Endothelial cell of umbilical vein (primary cell): ENCODE measurements around the gene DYNLL2. TPM values are rescaled to one million over a fixed set of nuclear protein-coding genes. Genes with fewer than 3 reads are reported as not detected.
"Not testable (repeated sequence)": the region's sequence is repeated elsewhere in the genome, so short reads cannot be mapped to it uniquely, and the experiment has no call there.

Experiments used
- BruUV-seq: library from RNA; stranded (reverse); fragments of 400-500 nt; replicated peaks from 2 replicates; lab custom pipeline; 2021; lab: Mats Ljungman, UMichigan
- CTCF ChIA-PET: fragments of 300-600, 350-600 bp; sonication (Branson Sonifier 250); formaldehyde crosslinking; loops from one replicate; lab custom pipeline; 2021; ENCODE audit warnings: antibody characterized with exemption, inconsistent platforms; lab: Charles Lee
- POLR2A ChIA-PET: fragments of 300-600, 350-600 bp; sonication (Branson Sonifier 250); formaldehyde crosslinking; loops from one replicate; lab custom pipeline; 2021; ENCODE audit warnings: antibody characterized with exemption, inconsistent platforms; lab: Charles Lee
- DNase-seq: peaks from one replicate; pipeline ENCODE4 v3.0.0-alpha.2; 2011; ENCODE audit warnings: low read depth, low spot score
- FAIRE-seq: peaks from 2 replicates; lab custom pipeline; 2011; peaks lifted over from hg19 to GRCh38; lab: Jason Lieb, UNC
- H2AFZ ChIP-seq: 2 replicates; pipeline ENCODE4 v1.6.0; 2012; ENCODE audit warnings: low read depth, low read length, control low read depth, inconsistent platforms
- H3K27ac ChIP-seq: 2 replicates; pipeline ENCODE4 v1.5.1; 2011; ENCODE audit warnings: low read depth, mild to moderate bottlenecking, control low read depth, low read length, moderate library complexity; ENCODE audit not compliant: insufficient read depth
- H3K27me3 ChIP-seq, 2 experiments: 2 replicates each; pipeline versions ENCODE4 v1.6.0 to v1.6.1; 2011; ENCODE audit warnings: low read length in 2 of 2, mixed read lengths in 1 of 2; ENCODE audit not compliant: control insufficient read depth in 2 of 2, insufficient read depth in 2 of 2
- H3K36me3 ChIP-seq, 2 experiments: 2 replicates in 1 of 2; 3 replicates in 1 of 2; pipeline ENCODE4 v1.5.1; 2011; ENCODE audit warnings: low read length in 2 of 2, mild to moderate bottlenecking in 1 of 2, moderate library complexity in 1 of 2; ENCODE audit not compliant: control insufficient read depth in 2 of 2, insufficient read depth in 2 of 2; ENCODE audit errors: extremely low read depth in 1 of 2
- H3K4me1 ChIP-seq: 3 replicates; pipeline ENCODE4 v1.5.1; 2011; ENCODE audit warnings: mild to moderate bottlenecking, low read length; ENCODE audit not compliant: control insufficient read depth, insufficient read depth; ENCODE audit errors: extremely low read depth
- H3K4me2 ChIP-seq: 2 replicates; pipeline ENCODE4 v1.6.1; 2011; ENCODE audit warnings: low read length, control low read depth, mixed read lengths; ENCODE audit not compliant: insufficient read depth
- H3K4me3 ChIP-seq, 3 experiments: fragments of 200-600 bp in 1 of 3; sonication (generic), shearing (Covaris generic) in 1 of 3; replicated peaks in 1 of 3; 2 replicates each; pipeline ENCODE4 v1.5.1; 2011 to 2016; ENCODE audit warnings: control low read depth in 3 of 3, low read length in 3 of 3, mild to moderate bottlenecking in 2 of 3, inconsistent platforms in 1 of 3, low read depth in 1 of 3, moderate library complexity in 1 of 3; ENCODE audit not compliant: insufficient read depth in 1 of 3
- H3K79me2 ChIP-seq: 2 replicates; pipeline ENCODE4 v1.6.0; 2012; ENCODE audit warnings: low read length, inconsistent platforms; ENCODE audit not compliant: control insufficient read depth, insufficient read depth
- H3K9ac ChIP-seq: replicated peaks from 2 replicates; pipeline ENCODE3; 2011; ENCODE audit warnings: low read length, control low read depth; ENCODE audit not compliant: insufficient read depth; ENCODE audit errors: extremely low read depth
- H3K9me1 ChIP-seq: replicated peaks from 3 replicates; pipeline ENCODE4 v1.6.0; 2011; ENCODE audit warnings: mild to moderate bottlenecking, low read length; ENCODE audit not compliant: control insufficient read depth, insufficient read depth; ENCODE audit errors: extremely low read depth
- H3K9me3 ChIP-seq: replicated peaks from 2 replicates; pipeline ENCODE4 v1.5.1; 2012; ENCODE audit warnings: low read length, inconsistent platforms; ENCODE audit not compliant: control insufficient read depth, insufficient read depth
- H4K20me1 ChIP-seq: replicated peaks from 2 replicates; pipeline ENCODE3; 2011; ENCODE audit warnings: mild to moderate bottlenecking, low read length; ENCODE audit not compliant: control insufficient read depth, insufficient read depth; ENCODE audit errors: extremely low read depth
- EZH2 ChIP-seq: IDR thresholded peaks from 2 replicates; pipeline ENCODE4 v1.6.1; 2012; ENCODE audit warnings: borderline replicate concordance, low read depth, mild to moderate bottlenecking, moderate library complexity, low read length, inconsistent platforms; ENCODE audit not compliant: severe bottlenecking
- FOS ChIP-seq: IDR thresholded peaks from 2 replicates; pipeline ENCODE4 v1.6.1; 2011; ENCODE audit warnings: mild to moderate bottlenecking, low read length, moderate library complexity, borderline replicate concordance; ENCODE audit not compliant: insufficient read depth
- GATA2 ChIP-seq: IDR thresholded peaks from 2 replicates; pipeline ENCODE4 v1.7.0; 2011; ENCODE audit warnings: low read depth, mild to moderate bottlenecking, moderate library complexity, mixed read lengths, low read length; ENCODE audit not compliant: insufficient read length, insufficient read depth
- JUN ChIP-seq: IDR thresholded peaks from 2 replicates; pipeline ENCODE4 v1.6.1; 2011; ENCODE audit warnings: borderline replicate concordance, low read depth; ENCODE audit not compliant: insufficient read length, insufficient read depth
- MYC ChIP-seq: IDR thresholded peaks from one replicate; pipeline ENCODE4 v1.6.1; 2011; ENCODE audit warnings: mild to moderate bottlenecking, low read depth, low read length
- POLR2A ChIP-seq: IDR thresholded peaks from 2 replicates; pipeline ENCODE4 v1.6.1; 2012; ENCODE audit warnings: low read depth, mild to moderate bottlenecking, control low read depth, low read length
- POLR2AphosphoS5 ChIP-seq: IDR thresholded peaks from 2 replicates; pipeline ENCODE4 v1.6.1; 2012; ENCODE audit warnings: low read depth, mild to moderate bottlenecking, control low read depth, low read length, moderate library complexity; ENCODE audit not compliant: insufficient read depth
- dilution Hi-C: fragments of 300-500 bp; cut with MboI; formaldehyde crosslinking; loops from one replicate; pipeline ENCODE4 v1.15.0; 2019; ENCODE audit warnings: low sequenced_read_pairs; ENCODE audit not compliant: extremely low pct_ligation_motif_present
- intact Hi-C: fragments of 100-400 bp; cut with micrococcal nuclease; formaldehyde crosslinking; loops from one replicate; pipeline ENCODE4 v1.10.0; 2022
- polyA plus RNA-seq, 4 experiments: library from polyadenylated mRNA; depleted of rRNA in 3 of 4; stranded (reverse) in 3 of 4; unstranded in 1 of 4; fragments of >200 nt; gene quantifications; 2 replicates each; pipeline versions ENCODE4 v1.2.1 to v1.2.3, GENCODE V29; 2011 to 2012; ENCODE audit warnings: missing spikeins in 1 of 4
- total RNA-seq: library from RNA; stranded (reverse); gene quantifications from 2 replicates; pipeline ENCODE4 v1.2.3, GENCODE V29; 2021
- TF ChIP-seq, protein P1 (sequence below), 2 donors: IDR thresholded peaks; 1 replicate in 1 of 2; 2 replicates in 1 of 2; pipeline ENCODE4 v1.5.1; 2011; ENCODE audit warnings: low read length in 2 of 2, mild to moderate bottlenecking in 2 of 2, moderate library complexity in 2 of 2, control low read depth in 1 of 2, inconsistent platforms in 1 of 2, low read depth in 1 of 2; ENCODE audit not compliant: insufficient read depth in 1 of 2; ENCODE audit errors: extremely low read depth in 1 of 2
- TF ChIP-seq, protein P2 (sequence below): IDR thresholded peaks from 2 replicates; pipeline ENCODE4 v1.6.1; 2011; ENCODE audit not compliant: insufficient read depth, insufficient read length

Gene DYNLL2
- total and polyA plus RNA-seq, 2 donors (not counting 3 experiments of a cell fraction or from before 2014, with no cell fraction given), result 7.4 to 19.0 TPM

DNA sequence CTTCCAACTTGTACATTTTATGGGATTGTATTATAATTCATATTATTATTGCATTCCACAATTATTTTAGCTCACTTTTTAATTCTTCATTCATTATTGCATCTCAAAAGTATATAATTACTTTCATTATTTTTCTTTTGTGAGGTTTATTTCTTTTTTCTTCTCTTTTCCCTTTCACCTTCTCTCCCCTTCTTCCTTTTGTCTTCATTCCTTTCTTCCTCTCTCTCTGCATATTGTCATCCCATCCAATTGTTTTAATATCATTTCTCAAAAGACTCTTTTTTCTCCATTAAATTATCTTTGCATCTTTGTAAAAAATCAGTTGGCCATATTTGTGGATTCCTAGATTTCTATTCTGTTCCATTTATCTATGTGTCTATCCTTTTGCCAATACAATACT is 17.3 kb downstream of the DYNLL2 start:
- Histone ChIP-seq H3K27ac (no peak overlapping the region), H3K9me3 (no peaks in the 10 kb centered on the region), H3K27me3 (no peaks in the 10 kb centered on the region), H2AFZ (no peak overlapping the region), H3K79me2 (no peaks in the 10 kb centered on the region), H3K36me3 (peaks cover 0 to 2% of the 10 kb centered on the region in 2 experiments), H3K9ac (no peak overlapping the region), H3K9me1 (no peaks in the 10 kb centered on the region), H4K20me1 (no peaks in the 10 kb centered on the region), H3K4me3 (no peak overlapping the region), H3K4me1 (no peaks in the 10 kb centered on the region), H3K4me2 (no peak overlapping the region)
- DNase-seq (no peak), FAIRE-seq (no peak)
- intact Hi-C loops, result no loop called here
- ChIA-PET POLR2A (no interaction called here), CTCF (interaction anchor here (1.0 to 1.4 kb wide), 4 partner anchors 8 to 17 kb away, joined by 3 to 7 read pairs (median 4); partner anchors contain the start of gene DYNLL2)
- dilution Hi-C loops, result no loop called here
- TF ChIP-seq JUN (no peak), FOS (no peak), MYC (no peak), GATA2 (no peak), EZH2 (no peak), POLR2A (no peak), POLR2AphosphoS5 (no peak)
- TF ChIP-seq, protein P1, sequence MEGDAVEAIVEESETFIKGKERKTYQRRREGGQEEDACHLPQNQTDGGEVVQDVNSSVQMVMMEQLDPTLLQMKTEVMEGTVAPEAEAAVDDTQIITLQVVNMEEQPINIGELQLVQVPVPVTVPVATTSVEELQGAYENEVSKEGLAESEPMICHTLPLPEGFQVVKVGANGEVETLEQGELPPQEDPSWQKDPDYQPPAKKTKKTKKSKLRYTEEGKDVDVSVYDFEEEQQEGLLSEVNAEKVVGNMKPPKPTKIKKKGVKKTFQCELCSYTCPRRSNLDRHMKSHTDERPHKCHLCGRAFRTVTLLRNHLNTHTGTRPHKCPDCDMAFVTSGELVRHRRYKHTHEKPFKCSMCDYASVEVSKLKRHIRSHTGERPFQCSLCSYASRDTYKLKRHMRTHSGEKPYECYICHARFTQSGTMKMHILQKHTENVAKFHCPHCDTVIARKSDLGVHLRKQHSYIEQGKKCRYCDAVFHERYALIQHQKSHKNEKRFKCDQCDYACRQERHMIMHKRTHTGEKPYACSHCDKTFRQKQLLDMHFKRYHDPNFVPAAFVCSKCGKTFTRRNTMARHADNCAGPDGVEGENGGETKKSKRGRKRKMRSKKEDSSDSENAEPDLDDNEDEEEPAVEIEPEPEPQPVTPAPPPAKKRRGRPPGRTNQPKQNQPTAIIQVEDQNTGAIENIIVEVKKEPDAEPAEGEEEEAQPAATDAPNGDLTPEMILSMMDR (IDR thresholded peaks at IDR 0.05; ENCODE audit: extremely low read depth in 1 of 2, insufficient read depth in 1 of 2, low read depth in 1 of 2, low read length in 2 of 2), result no peak
- TF ChIP-seq, protein P2, sequence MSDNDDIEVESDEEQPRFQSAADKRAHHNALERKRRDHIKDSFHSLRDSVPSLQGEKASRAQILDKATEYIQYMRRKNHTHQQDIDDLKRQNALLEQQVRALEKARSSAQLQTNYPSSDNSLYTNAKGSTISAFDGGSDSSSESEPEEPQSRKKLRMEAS, result no peak
- BruUV-seq, result no TSS peak

GRCh38 chr17:58101898-58102297 is 18.7 kb downstream of the DYNLL2 start:
- H3K4me1 ChIP-seq, FAIRE-seq, H3K27me3 ChIP-seq, H3K4me3 ChIP-seq, H3K27ac ChIP-seq, H3K4me2 ChIP-seq, H2AFZ ChIP-seq, H3K9ac ChIP-seq, H3K36me3 ChIP-seq, dilution Hi-C loops, DNase-seq, BruUV-seq, intact Hi-C loops, POLR2A ChIA-PET, H3K79me2 ChIP-seq, H3K9me1 ChIP-seq, H3K9me3 ChIP-seq, H4K20me1 ChIP-seq: not testable (repeated sequence)
- CTCF ChIA-PET, result interaction anchor here (1.0 to 1.7 kb wide), 3 partner anchors 11 to 859 kb away, joined by 3 to 5 read pairs (median 3); no protein-coding TSS in a partner anchor
